Keratinocyte (primary cell): ENCODE measurements around the gene CLEC12A. TPM values are rescaled to one million over a fixed set of nuclear protein-coding genes. Genes with fewer than 3 reads are reported as not detected.

Source experiments
- DNase-seq: peaks from one replicate; pipeline ENCODE4 v3.0.0-alpha.2; 2011; ENCODE audit warnings: low read depth, missing footprints, low spot score
- FAIRE-seq: peaks from 2 replicates; lab custom pipeline; 2011; peaks lifted over from hg19 to GRCh38; lab: Jason Lieb, UNC
- H2AFZ ChIP-seq: 2 replicates; pipeline ENCODE4 v1.6.0; 2012; ENCODE audit warnings: low read length, control low read depth, inconsistent platforms; ENCODE audit not compliant: control insufficient read depth
- H3K27ac ChIP-seq: 2 replicates; pipeline ENCODE4 v1.5.1; 2011; ENCODE audit warnings: low read length; ENCODE audit not compliant: control insufficient read depth, insufficient read depth
- H3K27me3 ChIP-seq: 3 replicates; pipeline ENCODE4 v1.6.0; 2011; ENCODE audit warnings: low read length; ENCODE audit not compliant: control insufficient read depth, insufficient read depth; ENCODE audit errors: extremely low read depth
- H3K36me3 ChIP-seq, 2 experiments: 2 replicates in 1 of 2; 3 replicates in 1 of 2; pipeline ENCODE4 v1.5.1; 2011; ENCODE audit warnings: low read length in 2 of 2, mild to moderate bottlenecking in 1 of 2; ENCODE audit not compliant: control insufficient read depth in 2 of 2, insufficient read depth in 2 of 2; ENCODE audit errors: extremely low read depth in 1 of 2
- H3K4me1 ChIP-seq: 3 replicates; pipeline ENCODE4 v1.5.1; 2011; ENCODE audit warnings: low read length; ENCODE audit not compliant: control insufficient read depth, insufficient read depth; ENCODE audit errors: extremely low read depth
- H3K4me2 ChIP-seq: 3 replicates; pipeline ENCODE4 v1.6.0; 2011; ENCODE audit warnings: low read depth, low read length; ENCODE audit not compliant: control insufficient read depth, insufficient read depth; ENCODE audit errors: extremely low read depth
- H3K4me3 ChIP-seq, 3 experiments: fragments of 200-600 bp in 1 of 3; sonication (generic) in 1 of 3; 2 replicates in 2 of 3; 3 replicates in 1 of 3; pipeline ENCODE4 v1.5.1; 2011 to 2016; ENCODE audit warnings: low read length in 3 of 3, mild to moderate bottlenecking in 3 of 3, control low read depth in 2 of 3, inconsistent platforms in 1 of 3, low read depth in 1 of 3, mixed read lengths in 1 of 3, mixed run types in 1 of 3, moderate library complexity in 1 of 3; ENCODE audit not compliant: control insufficient read depth in 2 of 3, insufficient read depth in 2 of 3; ENCODE audit errors: extremely low read depth in 1 of 3
- H3K79me2 ChIP-seq: 2 replicates; pipeline ENCODE4 v1.6.0; 2012; ENCODE audit warnings: low read length; ENCODE audit not compliant: control insufficient read depth, insufficient read depth
- H3K9ac ChIP-seq: 3 replicates; pipeline ENCODE4 v1.6.0; 2011; ENCODE audit warnings: low read length; ENCODE audit not compliant: control insufficient read depth, insufficient read depth; ENCODE audit errors: extremely low read depth
- H3K9me1 ChIP-seq: 3 replicates; pipeline ENCODE4 v1.6.0; 2011; ENCODE audit warnings: low read length; ENCODE audit not compliant: control insufficient read depth, insufficient read depth; ENCODE audit errors: extremely low read depth
- H3K9me3 ChIP-seq: 2 replicates; pipeline ENCODE4 v1.5.1; 2012; ENCODE audit warnings: low read depth, low read length; ENCODE audit not compliant: control insufficient read depth
- H4K20me1 ChIP-seq: 3 replicates; pipeline ENCODE4 v1.6.0; 2011; ENCODE audit warnings: low read length; ENCODE audit not compliant: control insufficient read depth, insufficient read depth; ENCODE audit errors: extremely low read depth
- EZH2 ChIP-seq: IDR thresholded peaks from one replicate; pipeline ENCODE4 v1.6.1; 2012; ENCODE audit warnings: inconsistent platforms, mild to moderate bottlenecking, low read length, moderate library complexity
- dilution Hi-C: fragments of 300-500 bp; cut with MboI; formaldehyde crosslinking; loops from one replicate; pipeline ENCODE4 v1.7.0; 2020; ENCODE audit warnings: low sequenced_read_pairs; ENCODE audit not compliant: extremely low pct_ligation_motif_present
- polyA plus RNA-seq, 5 experiments: library from polyadenylated mRNA; depleted of rRNA in 3 of 5; stranded (reverse) in 3 of 5; stranded (forward) in 1 of 5; unstranded in 1 of 5; fragments of >200 nt; gene quantifications; 1 replicate in 1 of 5; 2 replicates in 3 of 5; 3 replicates in 1 of 5; pipeline versions ENCODE4 v1.2.1 to v1.2.3, GENCODE V29; 2011 to 2012; ENCODE audit warnings: missing spikeins in 2 of 5, low read depth in 1 of 5, low replicate concordance in 1 of 5
- TF ChIP-seq, protein P1 (sequence below), 3 experiments: IDR thresholded peaks in 1 of 3; conservative IDR thresholded peaks in 1 of 3; optimal IDR thresholded peaks in 1 of 3; 2 replicates in 2 of 3; 3 replicates in 1 of 3; pipeline versions ENCODE3 to v1.5.1; 2011; ENCODE audit warnings: low read length in 3 of 3, mild to moderate bottlenecking in 3 of 3, moderate library complexity in 2 of 3, control low read depth in 1 of 3, inconsistent platforms in 1 of 3; ENCODE audit not compliant: insufficient read depth in 2 of 3; ENCODE audit errors: extremely low read depth in 1 of 3

CLEC12A gene
- polyA plus RNA-seq, 1 donor (not counting 4 experiments of a cell fraction or from before 2014, with no cell fraction given): not detected

DNA sequence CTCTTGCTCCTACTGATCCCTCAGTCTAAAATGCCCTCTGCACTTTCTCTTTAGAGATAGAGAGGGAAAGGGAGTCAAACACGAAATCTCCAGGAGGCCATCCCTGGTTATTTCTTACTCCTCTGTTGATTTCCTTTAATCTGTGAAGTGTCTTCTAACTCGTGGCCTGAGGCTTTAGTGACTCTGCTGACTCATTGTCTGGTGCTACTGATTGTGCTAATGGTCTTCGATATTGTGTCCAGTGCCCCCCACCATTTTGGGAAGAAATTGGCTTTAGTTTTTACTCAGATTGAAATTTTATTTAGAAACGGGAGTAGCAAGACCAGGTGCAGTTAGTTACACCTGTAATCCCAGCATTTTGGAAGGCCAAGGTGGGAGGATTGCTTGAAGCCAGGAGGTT, 60.1 kb downstream of the CLEC12A start:
- no peaks in the 10 kb centered on the region for H3K27me3 ChIP-seq
- H3K27ac ChIP-seq: peak overlapping the region; percentile 20

DNA sequence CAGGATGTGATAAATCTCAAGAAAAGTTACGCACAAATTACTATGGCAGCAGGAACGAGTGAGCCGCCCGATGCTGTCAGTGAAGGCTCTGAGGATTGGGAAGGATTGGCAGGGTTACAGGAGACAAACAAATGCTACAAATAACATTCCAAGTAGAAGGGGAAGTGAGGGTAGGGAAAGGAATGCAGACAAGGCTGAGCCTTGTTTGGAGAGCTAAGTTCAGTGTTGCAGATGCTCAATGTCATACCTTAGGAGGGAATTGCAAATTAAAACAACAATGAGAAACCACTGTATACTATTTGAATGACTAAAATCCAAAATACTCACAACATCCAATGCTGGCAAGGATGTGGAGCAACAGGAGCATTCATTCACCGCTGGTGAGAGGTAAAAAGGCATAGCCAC, 60.6 kb downstream of the CLEC12A start:
- Histone ChIP-seq H3K9ac (no peak overlapping the region), H3K9me3 (no peaks in the 10 kb centered on the region), H3K27me3 (no peaks in the 10 kb centered on the region), H3K9me1 (no peaks in the 10 kb centered on the region), H3K36me3 (no peaks in the 10 kb centered on the region), H3K27ac (peak overlapping the region; percentile 20), H3K4me2 (peak overlapping the region; percentile 16), H3K79me2 (no peaks in the 10 kb centered on the region), H2AFZ (no peak overlapping the region), H3K4me3 (no peak overlapping the region), H3K4me1 (peaks cover 11% of the 10 kb centered on the region), H4K20me1 (no peaks in the 10 kb centered on the region)
- TF ChIP-seq, protein P1, sequence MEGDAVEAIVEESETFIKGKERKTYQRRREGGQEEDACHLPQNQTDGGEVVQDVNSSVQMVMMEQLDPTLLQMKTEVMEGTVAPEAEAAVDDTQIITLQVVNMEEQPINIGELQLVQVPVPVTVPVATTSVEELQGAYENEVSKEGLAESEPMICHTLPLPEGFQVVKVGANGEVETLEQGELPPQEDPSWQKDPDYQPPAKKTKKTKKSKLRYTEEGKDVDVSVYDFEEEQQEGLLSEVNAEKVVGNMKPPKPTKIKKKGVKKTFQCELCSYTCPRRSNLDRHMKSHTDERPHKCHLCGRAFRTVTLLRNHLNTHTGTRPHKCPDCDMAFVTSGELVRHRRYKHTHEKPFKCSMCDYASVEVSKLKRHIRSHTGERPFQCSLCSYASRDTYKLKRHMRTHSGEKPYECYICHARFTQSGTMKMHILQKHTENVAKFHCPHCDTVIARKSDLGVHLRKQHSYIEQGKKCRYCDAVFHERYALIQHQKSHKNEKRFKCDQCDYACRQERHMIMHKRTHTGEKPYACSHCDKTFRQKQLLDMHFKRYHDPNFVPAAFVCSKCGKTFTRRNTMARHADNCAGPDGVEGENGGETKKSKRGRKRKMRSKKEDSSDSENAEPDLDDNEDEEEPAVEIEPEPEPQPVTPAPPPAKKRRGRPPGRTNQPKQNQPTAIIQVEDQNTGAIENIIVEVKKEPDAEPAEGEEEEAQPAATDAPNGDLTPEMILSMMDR (optimal IDR thresholded peaks at IDR 0.05 in 1 of 3, IDR thresholded peaks at IDR 0.05 in 1 of 3, conservative IDR thresholded peaks at IDR 0.05 in 1 of 3; ENCODE audit: extremely low read depth in 1 of 3, insufficient read depth in 2 of 3, low read length in 3 of 3): no peak
- no peak for TF ChIP-seq EZH2
- DNase-seq (peak; percentile 21), FAIRE-seq (peak; percentile 81)
- dilution Hi-C loops: no loop called here

More for the DNA sequence above, 60.1 kb downstream of the CLEC12A start:
- Histone ChIP-seq H2AFZ (no peak overlapping the region), H3K9me3 (no peaks in the 10 kb centered on the region), H3K79me2 (no peaks in the 10 kb centered on the region), H4K20me1 (no peaks in the 10 kb centered on the region), H3K4me2 (peak overlapping the region; percentile 16), H3K9ac (no peak overlapping the region), H3K4me1 (peaks cover 11% of the 10 kb centered on the region), H3K36me3 (no peaks in the 10 kb centered on the region), H3K4me3 (no peak overlapping the region), H3K9me1 (no peaks in the 10 kb centered on the region)
- dilution Hi-C loops: no loop called here
- DNase-seq (no peak), FAIRE-seq (peak; percentile 36)
- TF ChIP-seq EZH2: no peak
- TF ChIP-seq, protein P1 (optimal IDR thresholded peaks at IDR 0.05 in 1 of 3, IDR thresholded peaks at IDR 0.05 in 1 of 3, conservative IDR thresholded peaks at IDR 0.05 in 1 of 3; ENCODE audit: extremely low read depth in 1 of 3, insufficient read depth in 2 of 3, low read length in 3 of 3): no peak
